HG03066 (cell line): Measurements from ENCODE around the gene EIF4G1.
A peak's percentile ranks its signal among the peaks of the same experiment; 100 is the strongest.

ENCODE experiments used
- ATAC-seq: cut with Tn5 transposase; IDR thresholded peaks from one replicate; pipeline ENCODE4 v1.9.1; 2021; ENCODE audit warnings: low read depth; ENCODE audit not compliant: unreplicated experiment

The EIF4G1 gene

DNA sequence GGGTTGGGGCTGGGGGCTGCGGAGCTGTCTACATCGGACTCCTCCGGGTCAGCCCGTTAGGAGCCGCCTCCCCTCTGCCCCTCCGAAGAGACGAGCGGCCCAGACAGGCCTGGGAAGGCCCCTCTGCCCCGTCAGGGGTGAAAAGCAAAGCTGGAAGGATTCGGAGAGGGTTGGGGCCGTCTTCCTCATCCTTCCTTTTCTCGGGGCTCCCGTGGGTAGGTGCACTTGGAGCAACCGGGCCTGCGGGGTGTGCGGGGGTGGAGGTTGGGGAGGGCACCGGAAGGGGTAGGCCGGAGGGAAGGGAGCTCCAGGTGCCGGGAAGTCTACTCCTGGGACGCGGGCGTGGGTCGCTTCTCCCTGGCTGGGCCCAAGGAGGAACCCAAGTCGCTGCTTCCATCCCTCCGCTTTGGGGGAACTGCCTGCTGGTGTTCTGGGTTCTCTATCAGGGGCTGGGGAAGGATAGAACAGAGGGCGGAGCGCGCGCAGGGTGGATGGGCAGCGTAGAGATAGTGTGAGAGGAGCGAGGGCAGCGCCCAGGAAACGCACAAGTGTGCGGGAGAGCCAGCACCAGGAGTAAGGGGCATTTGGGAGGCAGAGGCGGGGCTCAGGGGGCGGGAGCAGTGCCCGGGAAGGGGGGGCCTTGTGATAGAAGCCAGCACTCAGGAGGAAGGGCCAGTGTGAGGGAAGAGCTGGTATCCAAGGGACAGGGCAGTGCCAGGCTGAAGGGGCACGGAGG lies 47.7 kb downstream of the EIF4G1 start:
- peak; percentile 8 for ATAC-seq

DNA sequence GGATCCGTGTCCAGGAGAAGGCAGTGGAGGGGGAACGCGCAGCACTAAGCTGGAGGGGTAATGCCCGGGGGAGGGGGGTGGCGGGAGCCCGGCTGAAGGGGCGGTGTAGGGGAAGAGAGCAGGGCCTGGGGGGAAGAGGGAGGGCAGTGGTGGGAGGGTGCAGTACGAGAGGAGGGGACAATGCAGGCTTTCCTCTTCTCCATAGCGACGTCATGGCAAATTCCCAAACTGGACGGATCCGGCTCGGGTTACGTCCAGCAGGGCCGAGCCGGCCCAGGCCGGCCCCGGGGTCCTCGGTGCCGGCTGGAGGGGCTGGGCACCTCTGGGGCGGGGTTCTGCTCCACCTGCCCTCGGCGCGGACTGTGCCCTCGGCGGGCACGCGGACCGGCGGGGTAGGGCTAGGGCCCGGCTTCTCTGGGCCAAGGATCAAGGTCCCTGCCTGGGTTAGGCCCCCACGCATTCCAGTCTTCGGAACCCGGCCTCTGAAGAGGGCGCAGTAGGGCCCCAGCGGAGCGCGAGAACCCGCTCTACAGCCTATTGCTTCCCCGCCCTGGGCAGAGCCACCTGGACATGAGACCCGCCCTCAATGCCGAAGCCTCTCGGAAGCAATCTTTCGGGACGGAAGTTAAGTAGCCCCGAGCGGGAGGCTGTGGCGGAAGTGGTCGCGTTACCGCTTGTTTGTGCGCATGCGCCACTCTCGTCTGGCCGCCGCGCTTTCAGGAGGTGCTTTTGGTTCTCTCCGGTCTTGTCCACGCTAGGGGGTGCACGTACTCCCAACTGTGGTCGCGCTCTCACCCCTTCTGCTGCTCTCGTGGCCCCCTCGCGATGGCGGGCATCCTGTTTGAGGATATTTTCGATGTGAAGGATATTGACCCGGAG lies 48.5 kb downstream of the EIF4G1 start:
- peak; percentile 82 for ATAC-seq

DNA sequence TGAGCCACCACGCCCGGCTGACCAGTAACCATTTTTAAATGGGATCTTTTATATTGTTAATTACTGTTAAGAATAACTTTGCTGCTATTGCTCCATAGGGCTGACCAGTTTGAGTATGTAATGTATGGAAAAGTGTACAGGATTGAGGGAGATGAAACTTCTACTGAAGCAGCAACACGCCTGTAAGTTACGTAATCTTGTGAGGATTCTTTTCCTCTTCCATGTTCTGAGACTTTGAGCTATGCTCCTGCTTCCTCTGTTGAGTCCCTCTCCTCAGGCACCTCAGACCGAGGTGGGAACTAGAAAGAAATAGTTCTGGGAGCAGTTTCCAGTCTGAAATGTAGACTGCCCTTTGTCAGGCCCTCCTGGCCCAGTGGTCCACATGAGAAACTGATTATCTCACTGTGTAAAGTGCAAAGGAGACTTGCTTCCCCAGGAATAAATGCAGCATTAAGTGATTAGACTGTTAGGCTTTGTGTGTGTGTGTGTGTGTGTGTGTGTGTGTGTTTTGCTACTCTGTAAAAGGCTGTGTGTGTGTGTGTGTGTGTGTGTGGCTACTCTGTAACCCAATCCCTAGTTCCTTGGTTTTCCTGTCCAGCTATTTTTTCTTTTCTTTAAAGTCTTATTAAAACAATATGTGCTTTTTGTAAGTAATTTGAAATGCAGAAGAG lies 52.3 kb downstream of the EIF4G1 start:
- no peak for ATAC-seq

DNA sequence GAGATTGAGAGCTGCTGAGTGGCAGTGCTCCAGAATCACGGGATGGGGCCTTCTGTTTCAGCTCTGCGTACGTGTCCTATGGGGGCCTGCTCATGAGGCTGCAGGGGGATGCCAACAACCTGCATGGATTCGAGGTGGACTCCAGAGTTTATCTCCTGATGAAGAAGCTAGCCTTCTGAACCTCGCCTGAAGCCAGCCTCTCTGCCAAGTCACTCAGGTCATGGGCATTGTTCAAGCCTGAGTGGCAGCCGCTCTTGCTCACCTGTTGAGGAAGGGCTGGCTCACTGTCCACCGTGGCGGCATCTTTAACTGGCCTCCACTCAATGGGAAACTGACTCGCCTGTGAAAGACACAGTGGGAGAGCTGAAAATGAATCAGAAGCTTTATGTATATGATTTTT lies 53.7 kb downstream of the EIF4G1 start:
- no peak for ATAC-seq

DNA sequence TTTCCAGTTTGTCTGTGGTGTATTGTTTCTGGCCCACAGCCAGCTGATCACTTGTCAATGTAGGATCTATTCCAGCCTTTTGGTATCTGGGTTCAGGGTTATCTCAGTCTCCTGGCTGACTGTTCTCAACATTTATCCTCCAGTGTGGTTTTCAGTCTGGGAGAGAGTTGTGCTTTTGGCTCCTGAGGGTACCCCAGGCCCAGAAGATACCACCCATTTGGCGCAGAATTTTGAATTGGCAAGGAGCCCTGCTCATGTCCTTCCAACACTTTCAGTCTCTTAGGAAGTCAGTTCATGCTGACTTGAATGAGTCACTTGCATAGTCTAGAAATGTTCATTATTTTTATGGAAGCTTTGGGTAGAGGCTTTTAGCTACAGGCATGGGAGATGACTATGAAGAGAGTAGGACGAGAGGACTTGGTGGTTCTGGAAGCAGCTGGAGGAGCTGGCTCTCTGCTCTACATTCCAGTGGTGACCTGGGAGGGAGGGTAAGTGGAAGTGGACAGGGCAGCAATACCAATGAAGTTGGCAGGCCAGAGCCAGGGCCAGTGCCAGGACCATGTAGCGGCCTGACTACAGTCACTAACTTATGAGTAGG lies 54.3 kb downstream of the EIF4G1 start:
- ATAC-seq = no peak

DNA sequence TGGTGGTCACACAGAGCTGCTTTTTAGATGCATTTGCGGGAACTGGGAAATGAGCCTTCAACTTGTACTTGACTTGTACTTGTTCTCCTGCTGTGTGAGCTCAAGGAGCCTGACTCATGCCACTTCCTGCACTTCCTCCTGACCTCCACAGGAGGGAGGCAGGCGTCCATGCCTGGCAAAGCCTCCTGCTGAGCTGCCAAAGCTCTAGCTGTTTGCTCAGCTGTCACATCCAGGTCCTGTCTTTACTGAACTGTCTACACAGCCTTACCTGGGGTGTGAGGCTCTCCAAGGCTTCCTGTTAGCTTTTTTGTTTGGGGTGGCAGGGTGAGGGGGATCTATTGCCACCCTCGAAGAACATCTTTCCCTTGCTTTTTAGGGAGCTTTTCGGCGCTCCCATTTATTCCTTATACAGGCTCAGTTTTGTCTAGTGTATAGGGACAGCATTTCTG lies 57.2 kb downstream of the EIF4G1 start:
- ATAC-seq = no peak

DNA sequence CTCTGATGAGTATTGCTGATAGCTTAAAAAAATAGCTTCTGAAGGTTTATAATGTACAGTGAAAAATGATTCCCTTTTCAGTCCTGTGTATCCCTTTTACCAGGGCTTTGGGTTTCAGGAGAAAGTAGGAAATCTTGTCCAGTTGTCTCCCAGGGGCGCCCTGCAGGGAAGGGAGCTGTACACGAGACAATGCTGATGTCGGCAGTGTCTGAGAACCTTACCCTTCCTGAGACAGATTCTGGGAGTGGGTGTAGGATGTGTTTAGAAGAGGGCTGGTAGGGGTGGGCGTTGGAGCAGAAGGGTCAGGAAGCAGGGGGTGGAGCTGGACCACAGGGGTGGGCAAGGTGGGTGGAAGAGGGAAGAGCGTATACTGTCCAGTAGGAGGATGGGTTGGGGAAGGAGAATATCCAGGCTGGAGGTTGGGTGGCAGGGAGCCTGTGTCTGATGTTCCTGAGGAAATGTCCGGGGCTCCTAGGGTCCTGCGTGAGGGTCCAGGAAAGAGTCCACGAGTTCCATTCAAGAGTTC lies 58.0 kb downstream of the EIF4G1 start:
- ATAC-seq = no peak

DNA sequence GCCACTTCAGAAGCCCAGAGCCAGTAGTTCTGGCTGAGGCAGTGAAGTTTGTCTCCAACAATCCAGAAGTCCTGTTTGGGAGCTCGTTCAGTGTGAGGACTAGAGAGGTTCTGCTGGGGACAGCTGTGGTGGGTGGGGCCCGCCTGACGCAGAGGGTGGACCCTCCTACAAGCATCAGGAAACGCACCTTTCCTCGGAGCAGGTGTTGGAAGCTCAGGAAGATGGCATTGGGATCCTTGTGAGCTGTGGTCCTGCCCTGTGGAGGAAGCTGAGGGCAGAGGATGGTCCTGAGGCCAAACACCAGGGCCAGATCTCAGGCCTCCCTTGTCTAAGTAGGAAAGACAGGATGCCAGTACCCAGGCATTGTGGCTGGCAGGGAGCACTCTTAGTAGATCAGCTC lies 58.5 kb downstream of the EIF4G1 start:
- no peak for ATAC-seq

DNA sequence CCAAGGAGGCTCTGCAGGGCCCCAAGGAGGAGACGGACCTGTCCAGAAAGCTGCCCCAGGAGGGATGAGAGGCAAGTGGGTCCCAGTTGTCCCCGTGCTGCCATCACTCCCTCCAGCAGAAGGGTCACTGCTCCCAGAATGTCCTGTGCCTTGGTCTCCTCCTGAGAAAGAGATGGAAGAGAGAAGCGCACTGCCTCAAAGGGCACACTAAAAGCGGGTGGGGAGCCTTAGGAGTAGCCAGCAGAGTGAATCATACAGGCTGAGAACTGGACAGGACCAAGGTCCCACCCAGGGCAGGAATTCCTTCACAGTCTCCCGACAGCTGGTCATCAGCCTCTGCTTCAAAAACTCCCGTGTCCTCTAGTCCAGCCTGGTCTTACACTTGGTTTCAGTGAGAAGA lies 59.0 kb downstream of the EIF4G1 start:
- no peak for ATAC-seq

DNA sequence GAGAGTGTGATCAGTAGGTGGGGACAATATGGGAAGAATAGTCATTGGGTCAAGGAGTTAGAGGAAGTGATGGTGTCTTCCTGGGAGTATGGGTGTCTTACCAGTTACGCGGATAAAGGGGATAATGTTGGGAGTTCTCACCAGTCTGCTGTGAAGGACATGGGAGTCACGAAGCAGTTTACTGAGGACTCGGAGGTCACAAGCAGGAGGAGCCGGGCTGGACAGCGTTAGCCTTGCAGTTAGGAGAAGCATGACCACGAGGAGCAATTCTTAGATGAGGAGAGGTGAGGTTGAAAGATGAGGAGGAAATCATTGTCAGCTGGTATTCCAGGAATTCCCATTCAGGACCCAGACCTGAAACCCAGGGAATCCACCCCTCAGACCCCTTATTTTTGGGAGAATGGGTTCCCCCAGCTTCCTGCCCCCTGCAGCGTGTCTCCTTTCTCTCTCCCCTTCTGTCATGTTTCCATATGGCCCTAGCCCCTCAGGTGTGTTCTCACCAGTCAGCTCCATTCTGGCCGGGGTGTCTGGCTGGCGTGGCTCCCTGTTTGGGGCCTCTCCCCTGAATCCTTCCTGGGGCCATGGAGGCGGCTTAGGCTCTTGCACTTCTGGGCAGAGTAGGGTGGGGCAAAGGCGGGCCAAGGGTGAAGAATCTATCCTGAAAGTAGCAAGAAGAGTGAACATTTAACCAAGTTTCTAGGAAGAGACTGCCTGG lies 61.5 kb downstream of the EIF4G1 start:
- ATAC-seq = no peak

DNA sequence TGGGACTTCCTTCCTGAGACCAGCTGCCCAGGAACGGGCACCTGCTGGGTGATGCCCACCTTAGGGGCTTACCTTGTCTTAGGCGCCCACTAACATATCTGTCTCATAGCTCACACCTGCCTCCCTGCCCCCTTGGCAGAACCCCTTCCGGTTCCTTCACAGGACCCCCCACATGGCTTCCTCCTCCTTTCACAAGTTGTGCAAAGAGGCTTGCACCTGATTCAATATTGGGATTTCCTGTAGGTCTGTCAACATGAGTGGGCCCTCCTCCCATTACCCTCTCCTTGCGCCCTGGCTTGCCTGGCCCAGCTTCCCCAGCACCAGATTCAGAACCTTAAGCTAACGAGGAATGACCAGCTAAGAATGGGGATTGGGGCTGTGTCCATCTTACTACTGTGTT lies 63.0 kb downstream of the EIF4G1 start:
- no peak for ATAC-seq

DNA sequence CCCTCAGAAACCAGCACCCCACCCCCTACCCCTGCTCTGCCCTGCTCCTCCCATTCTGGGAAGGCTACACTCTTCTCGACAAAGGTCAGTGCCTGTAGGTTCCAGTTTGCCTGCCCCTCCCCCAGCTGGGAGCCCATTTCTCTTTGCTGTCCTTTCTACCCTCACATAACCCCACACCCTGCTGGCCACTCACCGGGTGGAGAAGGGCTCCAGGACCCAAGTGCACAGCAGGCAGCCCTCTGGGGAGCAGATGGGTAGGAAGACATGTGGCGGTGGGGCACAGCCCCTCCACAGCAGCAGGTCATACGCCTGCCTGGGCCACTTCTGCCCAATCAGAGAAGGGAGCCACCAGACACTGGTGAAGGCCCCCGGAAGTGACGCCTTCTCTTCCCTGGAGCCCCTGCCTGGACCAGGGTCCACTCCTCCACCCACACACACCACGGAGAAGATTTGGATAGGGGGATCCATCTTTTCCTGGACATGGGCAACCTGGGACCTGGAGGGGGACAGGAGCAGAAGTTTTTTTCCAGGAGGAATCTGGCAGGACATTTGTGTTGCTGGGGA lies 63.6 kb downstream of the EIF4G1 start, which contains the start of gene THPO:
TSS of gene THPO (minus strand) at position 326 of the 564 bp plus-strand sequence. CDS start 1,948 bp downstream, outside the sequence.
- ATAC-seq = no peak

DNA sequence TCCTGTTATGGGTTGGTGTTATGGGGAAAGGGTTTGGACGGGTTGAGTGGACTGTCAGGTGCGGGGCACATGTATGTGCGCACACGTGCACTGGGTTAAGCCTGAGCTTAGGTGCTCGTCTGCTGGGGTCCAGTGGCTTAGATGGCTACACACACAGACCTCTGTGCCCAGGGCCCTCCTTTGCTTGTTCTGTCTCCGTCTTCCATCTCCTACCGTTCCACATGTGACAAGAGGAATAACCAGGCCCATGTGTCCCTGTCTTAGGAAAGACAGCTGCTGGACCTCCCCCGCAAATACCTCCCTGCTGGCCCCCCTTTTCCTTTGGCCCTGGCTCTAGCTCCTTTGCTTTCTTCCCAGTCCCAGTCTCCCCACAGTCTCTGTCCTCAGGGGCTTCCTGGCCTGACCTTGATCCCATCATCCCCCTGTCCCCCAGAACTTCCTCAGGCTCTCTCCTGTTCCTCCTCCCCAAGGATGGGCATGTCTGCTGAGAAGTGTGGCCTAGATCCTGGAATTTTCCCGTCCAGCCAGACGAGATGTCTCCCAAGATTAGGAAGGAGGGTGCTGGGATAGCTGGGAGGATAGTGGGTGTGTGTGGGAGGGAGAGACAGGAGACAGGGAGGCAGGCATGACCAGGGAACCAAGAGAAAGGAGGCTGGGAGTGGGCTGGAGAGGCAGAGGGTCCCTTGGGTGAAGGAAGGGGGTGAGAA lies 64.4 kb downstream of the EIF4G1 start:
- no peak for ATAC-seq

DNA sequence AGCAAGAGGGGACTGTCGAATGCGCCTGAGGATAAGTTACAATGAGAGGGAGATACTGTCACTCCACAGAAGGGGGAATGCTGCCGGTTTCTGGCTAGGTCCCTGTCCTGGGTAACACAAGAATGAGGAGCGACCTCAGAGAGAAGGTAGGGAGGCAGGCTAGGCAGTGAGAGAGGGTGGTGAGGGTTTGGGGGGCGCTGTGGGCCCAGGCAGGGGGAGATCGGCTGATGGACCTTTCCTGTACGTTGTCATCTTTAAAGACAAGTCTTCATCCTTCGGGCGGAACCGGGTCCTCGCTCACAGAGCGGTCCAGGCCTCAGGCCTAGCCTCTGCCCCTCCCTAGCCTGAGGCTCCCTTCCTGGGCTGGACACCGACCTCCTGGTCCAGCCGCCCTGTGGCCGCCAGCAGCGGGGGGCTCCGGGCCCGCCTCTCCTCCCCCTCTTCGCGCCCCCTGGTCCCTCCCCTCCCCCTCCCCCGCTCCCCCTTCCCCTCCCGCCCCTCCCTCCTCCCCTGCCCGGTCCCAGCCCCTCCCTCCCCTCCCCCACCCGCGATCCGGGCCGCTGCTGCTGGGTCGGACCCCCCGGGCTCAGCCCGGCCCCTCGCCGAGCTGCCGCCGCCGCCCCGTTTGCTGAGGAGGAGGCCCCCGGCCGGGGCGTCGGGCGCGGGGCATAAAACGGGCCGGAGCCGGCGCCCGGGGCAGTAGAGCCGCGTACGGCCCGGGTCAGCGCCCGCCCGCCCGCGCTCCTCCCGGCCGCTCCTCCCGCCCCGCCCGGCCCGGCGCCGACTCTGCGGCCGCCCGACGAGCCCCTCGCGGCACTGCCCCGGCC lies 65.2 kb downstream of the EIF4G1 start, which contains the start of gene CHRD:
TSS of gene CHRD (plus strand) at position 697 of the 827 bp plus-strand sequence. CDS start 265 bp downstream, outside the sequence.
- no peak for ATAC-seq

DNA sequence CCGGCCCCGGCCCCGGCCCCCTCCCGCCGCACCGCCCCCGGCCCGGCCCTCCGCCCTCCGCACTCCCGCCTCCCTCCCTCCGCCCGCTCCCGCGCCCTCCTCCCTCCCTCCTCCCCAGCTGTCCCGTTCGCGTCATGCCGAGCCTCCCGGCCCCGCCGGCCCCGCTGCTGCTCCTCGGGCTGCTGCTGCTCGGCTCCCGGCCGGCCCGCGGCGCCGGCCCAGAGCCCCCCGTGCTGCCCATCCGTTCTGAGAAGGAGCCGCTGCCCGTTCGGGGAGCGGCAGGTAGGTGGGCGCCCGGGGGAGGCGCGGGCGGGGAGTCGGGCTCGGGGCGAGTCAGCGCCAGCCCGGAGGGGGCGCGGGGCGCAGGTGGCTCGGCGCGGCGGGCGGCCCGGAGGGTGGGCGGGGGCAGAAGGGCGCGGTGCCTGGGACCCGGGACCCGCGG lies 65.8 kb downstream of the EIF4G1 start:
- no peak for ATAC-seq

DNA sequence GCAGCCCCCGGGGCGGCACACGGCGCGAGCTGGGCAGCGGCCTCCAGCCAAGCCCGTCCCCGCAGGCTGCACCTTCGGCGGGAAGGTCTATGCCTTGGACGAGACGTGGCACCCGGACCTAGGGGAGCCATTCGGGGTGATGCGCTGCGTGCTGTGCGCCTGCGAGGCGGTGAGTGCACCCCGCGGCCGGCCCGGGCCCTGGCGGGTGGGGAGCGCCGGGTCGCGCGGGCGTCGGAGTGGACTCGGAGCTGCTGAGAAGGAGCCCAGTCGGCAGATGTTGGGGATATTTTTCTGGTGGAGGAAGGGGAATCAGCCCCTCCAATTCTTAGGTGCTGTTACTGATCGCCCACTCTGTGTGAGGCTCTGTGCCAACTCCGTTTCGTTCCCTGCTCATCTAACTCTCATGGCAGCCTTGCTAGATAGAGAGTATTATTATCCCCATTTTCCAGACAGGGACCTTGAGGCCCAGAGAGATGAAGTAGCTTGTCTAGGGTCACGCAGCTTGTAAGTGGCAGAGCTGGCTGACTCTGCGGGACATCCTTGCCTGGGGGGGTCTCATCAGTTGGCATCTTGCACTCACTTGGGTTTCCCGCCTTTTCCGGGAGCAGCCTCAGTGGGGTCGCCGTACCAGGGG lies 66.3 kb downstream of the EIF4G1 start:
- no peak for ATAC-seq
